Hematopoietic multipotent progenitor cell treated with erythropoietin and hydrocortisone succinate and interleukin-3 and kit ligand, for 8 days (in vitro differentiated cells): Measurements from ENCODE around the gene PRAMEF18.
"Not testable (repeated sequence)": the region's sequence is repeated elsewhere in the genome, so short reads cannot be mapped to it uniquely, and the experiment has no call there.

Experiments used
- DNase-seq: peaks from one replicate; pipeline ENCODE4 v3.0.0-alpha.2; 2015

Gene PRAMEF18, protein sequence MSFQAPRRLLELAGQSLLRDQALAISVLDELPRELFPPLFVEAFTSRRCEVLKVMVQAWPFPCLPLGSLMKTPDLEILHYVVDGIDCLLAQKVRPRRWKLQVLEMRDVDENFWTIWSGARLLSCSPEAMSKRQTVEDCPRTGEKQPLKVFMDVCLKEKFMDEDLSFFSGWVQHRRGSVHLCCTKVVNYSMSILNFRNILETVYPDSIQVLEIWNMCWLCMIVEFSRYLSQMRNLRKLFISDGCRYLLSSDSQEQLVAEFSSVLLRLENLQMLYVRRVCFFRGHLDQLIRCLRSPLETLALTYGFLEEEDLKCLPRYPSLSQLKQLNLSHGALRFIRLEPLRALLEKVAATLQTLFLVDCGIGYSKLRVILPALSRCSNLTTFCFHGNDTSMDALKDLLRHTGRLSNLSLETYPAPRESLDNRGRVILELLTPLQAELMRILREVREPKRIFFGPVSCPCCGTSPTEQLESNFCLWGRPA

DNA sequence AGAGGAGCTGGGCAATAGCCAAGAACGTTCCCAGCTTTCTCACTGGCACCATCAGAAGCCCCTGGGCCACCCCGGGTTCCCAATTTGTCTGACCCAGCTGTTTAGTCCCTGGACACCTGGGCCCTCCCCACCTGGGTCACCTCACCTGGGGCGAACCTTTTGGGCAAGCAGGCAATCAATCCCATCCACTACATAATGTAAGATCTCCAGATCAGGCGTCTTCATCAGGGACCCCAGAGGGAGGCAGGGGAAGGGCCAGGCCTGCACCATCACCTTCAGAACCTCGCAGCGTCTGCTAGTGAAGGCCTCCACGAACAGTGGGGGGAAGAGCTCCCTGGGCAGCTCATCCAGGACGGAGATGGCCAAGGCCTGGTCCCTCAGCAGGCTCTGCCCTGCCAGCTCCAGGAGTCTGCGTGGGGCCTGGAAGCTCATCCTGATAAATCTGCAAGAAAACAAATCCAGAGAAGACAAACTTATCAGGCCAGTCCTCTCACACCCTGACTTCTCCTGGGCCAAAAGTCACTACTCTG is at the start of gene PRAMEF18:
TSS of gene PRAMEF18 (minus strand) at position 480 of the 530 bp plus-strand sequence. CDS start at position 432, 48 bp downstream.
- DNase-seq, result not testable (repeated sequence)

DNA sequence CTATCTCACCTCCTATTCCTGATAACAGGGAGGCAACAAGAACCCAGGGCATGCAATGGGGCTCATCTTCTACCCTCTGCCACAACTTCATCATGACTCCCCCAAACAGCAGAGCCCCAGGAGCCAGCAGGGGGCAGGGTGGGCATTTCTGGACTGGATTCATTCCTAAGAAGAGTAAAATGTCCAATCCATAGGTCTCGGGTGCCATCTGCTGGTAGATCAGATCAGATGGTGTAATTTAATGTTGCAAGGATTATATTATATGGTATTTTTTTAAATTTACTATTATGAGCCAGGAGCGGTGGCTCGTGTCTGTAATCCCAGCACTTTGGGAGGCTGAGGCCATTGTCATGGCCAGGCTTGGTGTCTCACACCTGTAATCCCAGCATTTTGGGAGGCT is 39.2 kb upstream of the PRAMEF18 start:
- DNase-seq, result not testable (repeated sequence)

DNA sequence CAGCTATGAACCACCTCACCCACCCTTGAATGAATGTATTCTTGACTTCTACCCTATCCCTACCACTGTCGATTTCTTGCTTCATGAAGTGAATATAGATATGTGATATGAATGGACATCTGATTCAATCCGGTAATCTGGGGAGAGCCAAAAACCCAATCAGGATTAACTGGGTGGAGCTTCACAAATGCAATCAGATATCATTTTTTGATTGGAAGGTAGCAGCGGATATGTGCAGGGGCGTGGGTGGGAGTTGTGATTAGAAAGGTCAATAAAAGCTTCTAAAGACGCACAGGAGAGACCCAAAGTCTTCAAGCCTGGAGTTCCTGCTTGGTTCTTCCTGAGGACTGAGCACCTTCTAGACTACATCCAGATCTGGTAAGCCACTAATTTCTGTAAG is 27.9 kb upstream of the PRAMEF18 start, which contains the start of gene PRAMEF5:
TSS of gene PRAMEF5 (plus strand) at position 301 of the 400 bp plus-strand sequence. CDS start 5,071 bp downstream, outside the sequence.
- not testable (repeated sequence) for DNase-seq

DNA sequence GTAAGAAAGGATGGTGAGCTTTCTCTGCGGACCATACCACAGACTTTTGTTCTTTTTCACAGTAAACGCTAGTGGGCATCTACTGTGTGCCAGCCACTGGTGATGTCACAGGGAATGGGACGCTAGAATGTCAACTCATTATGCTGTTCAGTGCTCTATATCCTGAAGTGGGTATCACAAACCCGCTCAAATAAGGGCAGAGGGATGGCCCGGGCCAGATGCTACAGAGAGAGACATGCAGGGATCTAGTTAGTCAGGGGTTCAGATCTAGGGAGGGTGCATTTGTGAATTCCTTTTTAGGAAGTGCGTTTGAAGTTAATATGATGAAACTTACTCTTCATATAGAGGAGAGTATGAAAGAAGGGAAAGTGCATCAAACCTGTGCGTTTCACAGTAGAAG is 21.2 kb upstream of the PRAMEF18 start:
- DNase-seq, result not testable (repeated sequence)

DNA sequence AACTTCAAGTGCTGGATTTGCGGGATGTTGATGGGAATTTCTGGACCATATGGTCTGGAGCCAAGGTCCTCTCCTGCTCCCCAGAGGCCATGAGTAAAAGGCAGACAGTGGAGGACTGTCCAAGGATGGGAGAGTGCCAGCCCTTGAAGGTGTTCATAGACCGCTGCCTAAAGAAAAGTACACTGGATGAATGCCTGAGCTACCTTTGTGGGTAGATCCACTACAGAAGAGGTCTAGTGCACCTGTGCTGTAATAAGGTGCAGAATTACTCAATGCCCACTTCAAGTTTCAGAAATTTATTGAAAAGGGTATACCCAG is 20.6 kb upstream of the PRAMEF18 start:
- not testable (repeated sequence) for DNase-seq

DNA sequence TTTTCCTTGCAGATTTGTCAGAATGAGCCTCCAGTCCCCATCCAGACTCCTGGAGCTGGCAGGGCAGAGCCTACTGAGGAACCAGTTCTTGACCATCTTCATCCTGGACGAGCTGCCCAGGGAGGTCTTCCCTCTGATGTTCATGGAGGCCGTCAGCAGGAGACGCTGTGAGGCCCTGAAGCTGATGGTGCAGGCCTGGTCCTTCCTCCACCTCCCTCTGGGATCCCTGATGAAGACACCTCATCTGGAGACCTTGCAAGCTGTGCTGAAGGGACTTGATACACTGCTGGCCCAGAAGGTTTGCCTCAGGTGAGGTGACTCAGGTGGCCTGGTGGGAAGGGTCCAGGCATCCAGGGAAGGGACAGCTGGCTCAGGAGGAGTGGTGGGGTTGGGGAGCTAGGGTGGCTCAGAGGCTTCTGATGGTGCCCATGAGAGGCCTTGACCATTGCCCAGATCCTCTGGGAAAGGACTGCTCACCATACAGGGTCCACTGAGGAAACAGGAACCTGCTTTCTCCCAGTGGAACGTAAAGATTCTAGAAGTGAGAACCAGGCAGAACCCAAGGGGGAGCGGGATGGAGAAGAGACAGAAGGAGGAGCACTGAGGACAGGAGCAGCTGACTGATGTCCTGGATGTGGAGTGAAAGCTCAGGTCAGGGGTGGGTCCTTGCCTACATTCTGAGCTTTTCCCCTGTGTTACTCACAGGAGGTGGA is 20.0 kb upstream of the PRAMEF18 start:
- DNase-seq, result not testable (repeated sequence)

DNA sequence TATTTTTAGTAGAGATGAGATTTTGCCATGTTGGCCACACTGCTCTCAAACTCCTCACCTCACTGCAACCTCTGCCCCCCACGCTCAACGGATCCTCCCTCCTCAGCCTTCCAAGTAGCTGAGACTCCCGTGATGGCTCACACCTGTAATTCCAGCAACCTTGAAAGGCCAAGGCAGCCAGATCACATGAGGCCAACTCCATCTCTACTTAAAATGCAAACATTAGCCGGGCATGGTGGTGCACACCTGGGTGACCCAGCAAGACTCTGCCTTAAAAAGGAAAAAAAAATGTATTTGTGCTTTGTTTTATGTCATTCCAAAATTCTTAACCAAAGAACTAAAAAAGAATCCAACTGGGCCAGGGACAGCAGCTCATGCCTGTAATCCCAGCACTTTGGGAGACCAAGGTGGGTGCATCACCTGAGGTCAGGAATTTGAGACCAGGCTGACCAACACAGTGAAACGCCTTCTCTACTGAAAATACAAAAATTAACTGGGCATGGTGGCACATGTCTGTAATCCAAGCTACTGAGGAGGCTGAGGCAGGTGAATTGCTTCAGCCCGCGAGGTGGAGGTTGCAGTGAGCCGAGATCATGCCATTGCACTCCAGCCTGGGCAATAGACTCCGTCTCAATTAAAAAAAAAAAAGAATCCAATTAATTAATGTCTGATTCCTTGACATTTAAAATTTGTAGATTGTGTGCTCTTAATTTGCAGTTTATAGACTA is 17.7 kb upstream of the PRAMEF18 start:
- not testable (repeated sequence) for DNase-seq

DNA sequence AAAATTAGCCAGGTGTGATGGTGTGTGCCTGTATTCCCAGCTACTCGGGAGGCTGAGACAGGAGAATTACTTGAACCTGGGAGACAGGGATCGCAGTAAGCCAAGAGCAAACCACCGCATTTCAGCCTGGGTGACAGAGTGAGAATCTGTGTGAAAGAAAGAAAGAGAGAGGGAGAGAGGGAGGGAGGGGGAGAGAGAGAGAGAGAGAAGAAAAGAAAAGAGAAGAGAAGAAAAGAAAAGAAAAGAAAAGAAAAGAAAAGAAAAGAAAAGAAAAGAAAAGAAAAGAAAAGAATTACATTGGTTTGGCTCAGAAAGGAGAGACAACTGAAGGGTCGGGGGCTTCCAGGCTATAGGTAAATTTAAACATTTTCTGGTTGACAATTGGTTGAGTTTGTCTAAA is 13.7 kb upstream of the PRAMEF18 start:
- not testable (repeated sequence) for DNase-seq

DNA sequence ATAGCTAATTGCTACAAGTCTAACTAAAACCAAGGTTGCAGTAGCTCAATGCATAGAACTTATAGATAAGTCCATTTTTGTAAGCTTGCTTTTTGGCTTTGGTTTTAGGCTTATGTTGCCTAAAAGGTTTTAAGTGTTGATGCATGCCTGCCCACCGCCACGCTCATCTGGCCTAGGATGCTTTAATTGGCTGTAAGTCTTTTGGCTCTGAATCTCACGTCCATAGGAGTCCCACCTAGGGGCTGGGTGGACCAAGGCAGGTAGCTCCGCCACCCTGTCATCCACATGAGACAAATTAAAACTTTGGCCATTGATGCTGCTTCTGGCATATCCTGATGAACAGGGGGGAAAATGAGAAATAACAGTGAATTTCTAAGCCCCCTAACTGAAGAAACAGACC is 11.6 kb upstream of the PRAMEF18 start:
- not testable (repeated sequence) for DNase-seq

DNA sequence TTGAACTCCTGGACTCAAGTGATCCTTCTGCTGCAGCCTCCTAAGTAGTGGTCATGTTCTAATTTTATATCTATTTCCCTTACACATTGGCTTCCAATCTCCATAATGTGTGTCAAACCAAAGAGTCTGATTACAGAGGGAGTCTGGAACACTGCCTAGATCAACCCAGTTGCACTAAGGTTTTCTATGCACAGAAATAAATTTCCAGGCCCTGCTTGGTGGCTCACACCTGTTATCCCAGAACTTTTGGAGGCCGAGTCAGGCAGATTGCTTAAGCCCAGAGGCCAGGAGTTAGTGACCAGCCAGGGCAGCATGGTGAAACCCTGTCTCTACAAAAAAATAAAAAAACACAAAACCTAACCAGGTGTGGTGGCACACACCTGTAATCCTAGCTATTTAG is 8.1 kb upstream of the PRAMEF18 start:
- DNase-seq, result not testable (repeated sequence)

DNA sequence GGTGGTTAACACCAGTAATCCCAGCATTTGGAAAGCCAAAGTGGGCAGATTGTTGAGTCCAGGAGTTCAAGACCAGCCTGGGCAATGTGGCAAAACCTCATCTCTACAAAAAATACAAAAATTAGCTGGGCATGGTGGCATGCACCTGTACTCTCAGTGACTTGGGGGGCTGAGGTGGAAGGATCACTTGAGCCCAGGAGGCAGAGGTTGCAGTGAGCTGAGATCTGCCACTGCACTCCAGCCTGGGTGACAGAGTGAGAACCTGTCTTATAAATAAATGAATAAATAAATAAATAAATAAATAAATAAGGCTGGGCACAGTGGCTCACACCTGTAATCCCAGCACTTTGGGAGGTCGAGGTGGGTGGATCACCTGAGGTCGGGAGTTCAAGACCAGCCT is 6.1 kb upstream of the PRAMEF18 start:
- not testable (repeated sequence) for DNase-seq

DNA sequence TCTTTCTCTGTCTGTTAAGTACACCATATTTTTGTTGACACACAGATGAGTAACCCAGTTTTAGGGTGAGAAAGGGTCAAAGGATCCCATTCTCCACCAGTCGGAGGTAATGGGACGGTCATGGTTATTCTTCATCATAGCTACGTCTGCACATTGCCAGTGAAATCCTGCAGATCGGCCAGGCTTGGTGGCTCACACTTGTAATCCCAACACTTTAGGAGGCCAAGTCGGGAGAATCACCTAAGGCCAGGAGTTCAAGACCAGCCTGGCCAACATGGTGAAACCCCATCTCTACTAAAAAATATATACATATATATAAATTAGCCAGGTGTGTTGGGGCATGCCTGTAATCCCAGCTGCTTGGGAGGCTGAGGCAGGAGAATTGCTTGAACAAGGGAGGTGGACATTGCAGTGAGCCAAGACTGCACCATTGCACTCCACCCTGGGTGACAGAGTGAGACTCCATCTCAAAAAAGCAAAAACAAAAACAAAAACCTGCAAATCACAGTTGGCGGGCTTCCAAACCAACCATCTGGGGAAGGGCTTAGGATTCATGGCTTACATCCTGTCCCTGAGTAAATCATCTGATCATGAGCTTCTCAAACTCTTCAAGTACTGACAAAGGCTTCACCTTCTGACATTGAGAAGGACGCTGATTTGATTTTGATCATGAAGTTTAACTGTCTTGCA is 5.3 kb upstream of the PRAMEF18 start:
- not testable (repeated sequence) for DNase-seq

DNA sequence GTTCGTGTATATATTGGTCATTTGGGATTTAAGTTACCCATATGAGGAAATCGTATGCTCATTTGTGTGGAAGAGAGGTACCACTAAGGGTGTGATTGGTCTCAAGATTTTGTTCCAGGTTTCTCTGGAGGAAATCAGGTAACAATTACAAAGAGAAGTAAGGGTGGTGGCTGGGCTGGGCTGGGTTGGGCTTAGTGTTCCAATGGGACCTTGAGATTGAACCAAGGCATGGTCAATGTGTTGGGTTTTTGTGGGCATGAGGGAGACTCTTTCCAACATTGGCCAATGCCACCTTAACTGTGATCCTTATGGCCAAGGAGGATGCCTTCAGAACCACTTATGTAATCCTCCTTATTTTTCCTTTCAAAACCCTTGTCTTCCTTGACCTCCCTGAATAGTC is 4.6 kb upstream of the PRAMEF18 start:
- not testable (repeated sequence) for DNase-seq

DNA sequence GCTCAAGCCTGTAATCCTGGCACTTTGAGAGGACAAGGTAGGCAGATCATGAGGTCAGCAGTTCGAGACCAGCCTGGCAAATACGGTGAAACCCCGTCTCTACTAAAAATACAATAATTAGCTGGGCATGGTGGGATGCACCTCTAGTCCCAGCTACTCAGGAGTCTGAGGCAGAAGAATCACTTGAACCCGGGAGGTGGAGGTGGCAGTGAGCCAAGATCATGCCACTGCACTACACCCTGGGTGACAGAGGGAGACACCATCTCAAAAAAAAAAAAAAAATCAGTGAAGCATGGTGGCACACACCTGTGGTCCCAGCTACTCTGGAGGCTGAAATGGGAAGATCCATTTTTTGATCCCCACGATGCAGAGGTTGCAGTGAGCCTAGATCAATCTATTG is 4.1 kb upstream of the PRAMEF18 start:
- DNase-seq, result not testable (repeated sequence)

DNA sequence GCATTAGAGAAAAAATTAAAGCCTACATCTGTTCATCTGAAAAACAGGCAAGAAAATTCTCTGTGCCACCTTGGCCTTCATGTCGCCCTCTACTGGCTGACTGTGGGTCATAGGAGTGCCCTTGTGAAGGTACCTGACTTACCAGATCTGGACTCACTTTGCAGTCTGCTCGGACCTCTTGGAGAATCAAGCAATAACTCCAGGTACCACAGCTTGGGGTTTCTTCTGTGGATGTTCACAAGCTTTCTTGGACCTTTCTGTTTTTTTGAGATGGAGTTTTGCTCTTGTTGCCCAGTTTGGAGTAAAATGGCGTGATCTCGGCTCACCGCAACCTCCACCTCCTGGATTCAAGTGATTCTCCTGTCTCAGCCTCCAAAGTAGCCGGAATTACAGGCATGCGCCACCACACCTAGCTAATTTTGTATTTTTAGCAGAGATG is 2.4 kb upstream of the PRAMEF18 start:
- DNase-seq, result peak; percentile 57

DNA sequence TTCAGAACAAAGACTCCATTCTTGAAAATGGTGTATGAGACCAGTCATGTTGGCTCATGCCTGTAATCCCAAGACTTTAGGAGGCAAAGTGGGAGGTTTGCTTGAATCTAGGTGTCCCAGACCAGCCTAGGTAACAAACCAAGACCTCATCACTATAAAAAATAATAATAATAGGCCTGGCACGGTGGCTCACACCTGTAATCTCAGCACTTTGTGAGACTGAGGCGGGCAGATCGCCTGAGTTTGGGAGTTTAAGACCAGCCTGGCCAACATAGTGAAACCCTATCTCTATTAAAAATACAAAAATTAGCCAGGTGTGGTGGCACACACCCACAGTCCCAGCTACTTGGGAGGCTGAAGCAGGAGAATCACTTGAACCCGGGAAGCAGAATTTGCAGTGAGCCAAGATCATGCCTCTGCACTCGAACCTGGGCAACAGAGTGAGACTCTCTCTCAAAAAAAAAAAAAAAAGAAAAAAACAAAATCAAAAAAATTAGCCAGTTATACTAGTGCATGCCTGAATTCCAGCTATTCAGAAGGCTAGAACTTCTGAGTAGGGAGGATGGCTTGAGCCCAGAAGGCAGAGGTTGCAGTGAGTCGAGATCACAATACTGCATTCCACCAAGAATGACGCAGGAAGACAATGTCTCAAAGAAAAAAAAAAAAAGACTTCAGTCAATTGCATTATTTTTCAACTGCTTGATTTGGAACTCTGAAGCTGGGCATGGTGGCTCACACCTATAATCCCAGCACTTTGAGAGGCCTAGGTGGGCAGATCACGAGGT is 1.5 kb upstream of the PRAMEF18 start:
- not testable (repeated sequence) for DNase-seq

DNA sequence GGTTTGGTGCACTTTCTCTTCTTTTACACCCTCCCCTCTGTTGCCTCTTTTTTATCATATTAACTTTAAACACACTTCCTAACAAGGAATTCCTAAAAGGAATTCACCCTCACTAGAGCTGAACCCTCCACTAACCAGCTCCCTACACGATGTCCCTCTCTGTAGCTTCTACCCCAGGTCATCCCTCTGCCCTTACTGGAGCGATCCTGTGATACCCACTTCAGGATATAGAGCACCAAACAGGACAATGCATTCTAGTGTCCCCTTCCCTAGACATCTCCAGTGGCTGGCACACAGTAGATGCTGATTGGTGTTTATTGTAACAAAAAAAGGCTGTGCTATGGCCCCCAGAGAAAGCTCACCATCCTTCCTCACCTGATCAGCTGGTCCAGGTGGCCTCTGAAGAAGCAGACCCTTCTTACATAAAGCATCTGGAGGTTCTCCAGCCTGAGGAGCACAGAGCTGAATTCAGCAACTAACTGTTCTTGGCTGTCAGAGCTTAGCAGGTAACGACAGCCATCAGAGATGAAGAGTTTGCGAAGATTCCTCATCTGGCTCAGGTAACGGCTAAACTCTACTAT is 1.4 kb downstream of the PRAMEF18 start:
- DNase-seq, result no peak

DNA sequence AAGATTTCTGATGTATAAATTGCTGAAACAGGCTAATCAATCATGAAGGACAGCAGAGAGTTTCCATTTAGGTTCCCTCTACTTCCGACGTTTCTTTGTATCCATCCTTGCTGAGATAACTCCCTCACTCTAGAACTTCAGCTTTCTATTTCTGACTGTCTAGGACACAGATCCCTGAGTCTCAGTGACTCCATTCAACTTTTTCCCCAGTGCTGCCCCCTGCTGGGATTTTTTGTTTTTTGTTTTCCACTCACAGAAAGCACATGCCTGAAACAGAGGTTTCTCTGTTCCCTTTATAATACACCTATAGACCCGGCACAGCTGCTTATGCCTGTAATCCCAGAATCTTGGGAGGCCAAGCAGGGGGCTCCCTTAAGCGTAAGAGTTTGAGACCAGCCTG is 3.2 kb downstream of the PRAMEF18 start:
- DNase-seq, result not testable (repeated sequence)

DNA sequence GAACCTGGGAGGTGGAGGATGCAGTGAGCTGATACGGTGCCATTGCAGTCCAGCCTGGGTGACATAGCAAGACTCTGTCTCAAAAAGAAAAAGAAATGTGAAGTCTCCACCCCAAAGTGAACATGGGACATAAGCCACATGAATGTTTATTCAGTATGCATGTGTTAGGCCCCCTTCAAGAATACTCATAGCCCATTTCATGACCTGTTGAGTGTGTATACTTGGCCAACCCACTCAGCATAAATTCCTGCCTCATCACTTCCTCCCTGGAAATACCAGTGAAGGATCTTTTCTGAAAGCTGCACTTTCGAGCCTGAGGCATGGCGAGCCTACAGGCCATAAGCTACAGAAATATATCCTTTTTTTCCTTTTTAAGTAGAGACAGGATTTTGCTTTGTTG is 6.8 kb downstream of the PRAMEF18 start:
- DNase-seq, result not testable (repeated sequence)

DNA sequence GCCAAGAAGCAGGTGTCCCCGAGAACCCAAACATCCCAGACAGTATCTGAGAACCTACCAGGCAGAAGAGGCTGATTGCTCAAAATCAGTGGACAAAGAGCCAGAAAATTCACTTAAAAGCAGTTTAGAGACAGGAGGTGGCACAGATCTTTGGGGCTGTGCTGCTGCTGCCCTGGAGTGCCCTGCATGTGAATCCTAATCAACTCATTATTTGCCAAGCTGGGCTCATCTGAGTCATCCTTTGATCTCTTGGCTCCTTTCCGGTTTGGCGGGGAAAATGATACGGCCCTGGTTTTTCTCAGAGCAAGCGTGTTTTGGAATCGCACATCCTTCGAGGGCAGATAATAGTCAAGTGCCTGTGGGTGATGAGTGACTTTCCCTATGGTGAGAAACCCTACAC is 9.3 kb downstream of the PRAMEF18 start:
- not testable (repeated sequence) for DNase-seq

DNA sequence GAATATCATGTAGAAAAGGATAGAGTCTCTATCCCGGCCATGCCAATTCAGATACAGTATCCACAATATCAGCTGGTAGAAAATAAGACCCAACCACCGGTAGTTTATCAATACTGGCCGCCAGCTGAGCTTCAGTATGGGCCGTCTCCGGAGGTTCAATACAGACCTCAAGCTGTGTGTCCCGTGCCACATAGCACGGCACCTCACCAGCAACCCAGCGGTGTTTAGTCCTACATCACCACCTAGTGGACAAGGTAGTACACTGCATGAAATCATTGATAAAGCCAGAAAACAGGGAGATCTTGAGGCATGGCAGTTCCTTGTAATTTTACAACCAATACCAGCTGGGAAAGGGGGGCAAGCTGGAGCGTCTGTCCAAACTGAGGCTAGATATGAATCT is 17.2 kb downstream of the PRAMEF18 start:
- not testable (repeated sequence) for DNase-seq
